ENCODE data around the gene IQCH.
A peak's percentile ranks its signal among the peaks of the same experiment; 100 is the strongest.

IQCH gene

GRCh38 chr15:67548862-67549651 is 294.5 kb downstream of the IQCH start:
- Histone ChIP-seq H3K36me3 (ENCODE audit: control insufficient read depth in 2 of 2, insufficient read depth in 2 of 2, low read length in 2 of 2) (peaks cover 4 to 12% of the 10 kb centered on the region in 2 donors), H3K9ac (ENCODE audit: low read length in 2 of 2) (no peak overlapping the region), H3K4me3 (ENCODE audit: low read length in 2 of 2) (no peak overlapping the region), H3K27ac (ENCODE audit: low read length) (peak overlapping the region; percentile 58), H3K4me1 (ENCODE audit: control insufficient read depth, insufficient read depth, low read length) (peaks cover 9% of the 10 kb centered on the region), H3K9me3 (ENCODE audit: control insufficient read depth in 2 of 2, low read length in 2 of 2) (no peaks in the 10 kb centered on the region), H3K27me3 (ENCODE audit: control insufficient read depth in 1 of 2, insufficient read depth in 2 of 2, low read length in 2 of 2) (no peaks in the 10 kb centered on the region)

GRCh38 chr15:67549736-67550135 is 295.1 kb downstream of the IQCH start:
- Histone ChIP-seq H3K9ac (ENCODE audit: low read length in 2 of 2) (no peak overlapping the region), H3K27ac (ENCODE audit: low read length) (no peak overlapping the region), H3K4me1 (ENCODE audit: control insufficient read depth, insufficient read depth, low read length) (peaks cover 6% of the 10 kb centered on the region), H3K9me3 (ENCODE audit: control insufficient read depth in 2 of 2, low read length in 2 of 2) (no peaks in the 10 kb centered on the region), H3K27me3 (ENCODE audit: control insufficient read depth in 1 of 2, insufficient read depth in 2 of 2, low read length in 2 of 2) (no peaks in the 10 kb centered on the region), H3K36me3 (ENCODE audit: control insufficient read depth in 2 of 2, insufficient read depth in 2 of 2, low read length in 2 of 2) (peaks cover 4 to 11% of the 10 kb centered on the region in 2 donors), H3K4me3 (ENCODE audit: low read length in 2 of 2) (no peak overlapping the region)

GRCh38 chr15:67550522-67550921 is 295.9 kb downstream of the IQCH start:
- Histone ChIP-seq H3K4me3 (ENCODE audit: low read length in 2 of 2) (no peak overlapping the region), H3K27me3 (ENCODE audit: control insufficient read depth in 1 of 2, insufficient read depth in 2 of 2, low read length in 2 of 2) (no peaks in the 10 kb centered on the region), H3K9me3 (ENCODE audit: control insufficient read depth in 2 of 2, low read length in 2 of 2) (no peaks in the 10 kb centered on the region), H3K9ac (ENCODE audit: low read length in 2 of 2) (no peak overlapping the region), H3K36me3 (ENCODE audit: control insufficient read depth in 2 of 2, insufficient read depth in 2 of 2, low read length in 2 of 2) (peaks cover 4 to 9% of the 10 kb centered on the region in 2 donors), H3K4me1 (ENCODE audit: control insufficient read depth, insufficient read depth, low read length) (peaks cover 4% of the 10 kb centered on the region), H3K27ac (ENCODE audit: low read length) (no peak overlapping the region)

- H3K4me3 ChIP-seq (ENCODE audit: low read length in 2 of 2) = no peak overlapping the region
- no peak overlapping the region for H3K9ac ChIP-seq (ENCODE audit: low read length in 2 of 2)
- peaks cover 4% of the 10 kb centered on the region for H3K4me1 ChIP-seq (ENCODE audit: control insufficient read depth, insufficient read depth, low read length)
- no peak overlapping the region for H3K27ac ChIP-seq (ENCODE audit: low read length)
- H3K27me3 ChIP-seq (ENCODE audit: control insufficient read depth in 1 of 2, insufficient read depth in 2 of 2, low read length in 2 of 2) = no peaks in the 10 kb centered on the region
- H3K36me3 ChIP-seq (ENCODE audit: control insufficient read depth in 2 of 2, insufficient read depth in 2 of 2, low read length in 2 of 2) = peaks cover under 1 to 7% of the 10 kb centered on the region in 2 donors
- H3K9me3 ChIP-seq (ENCODE audit: control insufficient read depth in 2 of 2, low read length in 2 of 2) = no peaks in the 10 kb centered on the region
These were observed 296.7 kb downstream of the IQCH start for GRCh38 chr15:67551207-67551743.

Data from stomach smooth muscle (tissue), 2 donors.